GM13976 (cell line): Measurements from ENCODE around the gene ARHGAP1.

Source experiments
- DNase-seq: peaks from one replicate; pipeline ENCODE4 v3.0.0; 2012; ENCODE audit warnings: low spot score
- in situ Hi-C: fragments of 300-500 bp; cut with MboI; formaldehyde crosslinking; loops from one replicate; pipeline ENCODE4 v1.12.0; 2022; ENCODE audit warnings: low sequenced_read_pairs, mixed read lengths, inconsistent platforms; ENCODE audit not compliant: unreplicated experiment
- TF ChIP-seq, protein P1 (sequence below): IDR thresholded peaks from 2 replicates; pipeline ENCODE4 v1.5.1; 2012; ENCODE audit warnings: borderline replicate concordance, mild to moderate bottlenecking; ENCODE audit not compliant: insufficient read depth; ENCODE audit errors: extremely low read depth, missing control alignments, control extremely low read depth

The ARHGAP1 gene

GRCh38 chr11:46631676-46632075 lies 68.7 kb downstream of the ARHGAP1 start:
- in situ Hi-C loops: no loop called here
- TF ChIP-seq, protein P1, sequence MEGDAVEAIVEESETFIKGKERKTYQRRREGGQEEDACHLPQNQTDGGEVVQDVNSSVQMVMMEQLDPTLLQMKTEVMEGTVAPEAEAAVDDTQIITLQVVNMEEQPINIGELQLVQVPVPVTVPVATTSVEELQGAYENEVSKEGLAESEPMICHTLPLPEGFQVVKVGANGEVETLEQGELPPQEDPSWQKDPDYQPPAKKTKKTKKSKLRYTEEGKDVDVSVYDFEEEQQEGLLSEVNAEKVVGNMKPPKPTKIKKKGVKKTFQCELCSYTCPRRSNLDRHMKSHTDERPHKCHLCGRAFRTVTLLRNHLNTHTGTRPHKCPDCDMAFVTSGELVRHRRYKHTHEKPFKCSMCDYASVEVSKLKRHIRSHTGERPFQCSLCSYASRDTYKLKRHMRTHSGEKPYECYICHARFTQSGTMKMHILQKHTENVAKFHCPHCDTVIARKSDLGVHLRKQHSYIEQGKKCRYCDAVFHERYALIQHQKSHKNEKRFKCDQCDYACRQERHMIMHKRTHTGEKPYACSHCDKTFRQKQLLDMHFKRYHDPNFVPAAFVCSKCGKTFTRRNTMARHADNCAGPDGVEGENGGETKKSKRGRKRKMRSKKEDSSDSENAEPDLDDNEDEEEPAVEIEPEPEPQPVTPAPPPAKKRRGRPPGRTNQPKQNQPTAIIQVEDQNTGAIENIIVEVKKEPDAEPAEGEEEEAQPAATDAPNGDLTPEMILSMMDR: no peak
- DNase-seq: no peak

GRCh38 chr11:46630237-46630636 lies 70.2 kb downstream of the ARHGAP1 start:
- no peak for DNase-seq
- TF ChIP-seq, protein P1: no peak
- in situ Hi-C loops: no loop called here

DNA sequence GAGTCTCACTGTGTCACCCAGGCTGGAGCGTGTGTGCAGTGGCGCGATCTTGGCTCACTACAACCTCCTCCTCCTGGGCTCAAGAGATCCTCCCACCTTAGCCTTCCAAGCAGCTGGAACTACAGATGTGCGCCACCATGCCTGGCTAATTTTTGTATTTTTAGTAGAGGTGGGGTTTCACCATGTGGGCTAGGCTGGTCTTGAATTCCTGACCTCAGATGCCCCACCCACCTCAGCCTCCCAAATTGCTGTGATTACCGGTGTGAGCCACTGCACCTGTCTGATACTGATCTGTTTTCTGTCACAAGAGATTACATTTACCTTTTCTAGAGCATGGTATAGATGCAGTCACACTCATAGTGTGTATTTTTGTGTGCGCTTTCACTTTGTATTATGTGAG lies 71.5 kb downstream of the ARHGAP1 start:
- TF ChIP-seq, protein P1: no peak
- no peak for DNase-seq
- in situ Hi-C loops: no loop called here
